ENCODE data around the gene PPP2R1A. TPM values are rescaled to one million over a fixed set of nuclear protein-coding genes. Genes with fewer than 3 reads are reported as not detected.

Gene PPP2R1A
- total and polyA plus RNA-seq, 2 of the 13 experiments (the other 11 are each of a cell fraction or from before 2014, with no cell fraction given): 86.7 to 130 TPM

DNA sequence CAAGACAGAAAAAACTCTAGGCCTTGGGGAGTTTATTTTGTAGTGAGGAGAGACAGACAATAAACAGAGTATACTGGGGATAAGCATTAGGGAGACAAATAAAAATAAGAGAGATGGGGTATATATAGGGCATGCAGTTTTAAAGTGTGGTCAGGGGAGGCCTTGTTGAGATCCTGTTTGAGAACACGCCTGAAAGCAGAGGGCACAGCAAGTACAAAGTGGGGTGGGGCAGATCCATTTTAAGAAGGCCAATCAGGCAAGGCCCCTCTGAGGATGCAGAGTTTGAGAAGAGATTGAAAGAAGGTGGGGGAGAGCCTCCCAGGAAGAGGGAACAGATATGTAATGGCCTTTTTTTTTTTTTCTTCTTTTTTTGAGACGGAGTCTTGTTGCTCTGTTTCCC lies 2.1 kb downstream of the PPP2R1A start:
- ChIA-PET POLR2A (no interaction called here), CTCF (ENCODE audit: low intra/inter-chr PET ratio, low total read pairs) (no interaction called here)
- no peak overlapping the region; the same call in 1 of the 2 replicates for H3K9ac ChIP-seq (ENCODE audit: insufficient read depth, low read depth, low read length)
- TF ChIP-seq ZNF781 (CRISPR knock-in tag; IDR thresholded peaks at IDR 0.05; ENCODE audit: borderline replicate concordance, not compliant biosample characterization) (no peak), ZMYM2 (CRISPR knock-in tag; IDR thresholded peaks at IDR 0.05) (no peak), CCDC6 (CRISPR knock-in tag; IDR thresholded peaks at IDR 0.05) (no peak), MED8 (CRISPR knock-in tag; IDR thresholded peaks at IDR 0.05; ENCODE audit: insufficient replicate concordance) (no peak), NFAT5 (CRISPR knock-in tag; IDR thresholded peaks at IDR 0.05) (no peak)
- TF ChIP-seq, protein P1, sequence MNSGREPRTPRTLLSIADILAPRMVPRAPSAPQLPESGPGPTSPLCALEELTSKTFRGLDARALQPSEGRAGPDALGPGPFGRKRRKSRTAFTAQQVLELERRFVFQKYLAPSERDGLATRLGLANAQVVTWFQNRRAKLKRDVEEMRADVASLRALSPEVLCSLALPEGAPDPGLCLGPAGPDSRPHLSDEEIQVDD (CRISPR knock-in tag; IDR thresholded peaks at IDR 0.05; ENCODE audit: borderline replicate concordance): no peak
- TF ChIP-seq, protein P2, sequence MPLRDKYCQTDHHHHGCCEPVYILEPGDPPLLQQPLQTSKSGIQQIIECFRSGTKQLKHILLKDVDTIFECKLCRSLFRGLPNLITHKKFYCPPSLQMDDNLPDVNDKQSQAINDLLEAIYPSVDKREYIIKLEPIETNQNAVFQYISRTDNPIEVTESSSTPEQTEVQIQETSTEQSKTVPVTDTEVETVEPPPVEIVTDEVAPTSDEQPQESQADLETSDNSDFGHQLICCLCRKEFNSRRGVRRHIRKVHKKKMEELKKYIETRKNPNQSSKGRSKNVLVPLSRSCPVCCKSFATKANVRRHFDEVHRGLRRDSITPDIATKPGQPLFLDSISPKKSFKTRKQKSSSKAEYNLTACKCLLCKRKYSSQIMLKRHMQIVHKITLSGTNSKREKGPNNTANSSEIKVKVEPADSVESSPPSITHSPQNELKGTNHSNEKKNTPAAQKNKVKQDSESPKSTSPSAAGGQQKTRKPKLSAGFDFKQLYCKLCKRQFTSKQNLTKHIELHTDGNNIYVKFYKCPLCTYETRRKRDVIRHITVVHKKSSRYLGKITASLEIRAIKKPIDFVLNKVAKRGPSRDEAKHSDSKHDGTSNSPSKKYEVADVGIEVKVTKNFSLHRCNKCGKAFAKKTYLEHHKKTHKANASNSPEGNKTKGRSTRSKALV (CRISPR knock-in tag; IDR thresholded peaks at IDR 0.05): no peak
- TF ChIP-seq, protein P3, sequence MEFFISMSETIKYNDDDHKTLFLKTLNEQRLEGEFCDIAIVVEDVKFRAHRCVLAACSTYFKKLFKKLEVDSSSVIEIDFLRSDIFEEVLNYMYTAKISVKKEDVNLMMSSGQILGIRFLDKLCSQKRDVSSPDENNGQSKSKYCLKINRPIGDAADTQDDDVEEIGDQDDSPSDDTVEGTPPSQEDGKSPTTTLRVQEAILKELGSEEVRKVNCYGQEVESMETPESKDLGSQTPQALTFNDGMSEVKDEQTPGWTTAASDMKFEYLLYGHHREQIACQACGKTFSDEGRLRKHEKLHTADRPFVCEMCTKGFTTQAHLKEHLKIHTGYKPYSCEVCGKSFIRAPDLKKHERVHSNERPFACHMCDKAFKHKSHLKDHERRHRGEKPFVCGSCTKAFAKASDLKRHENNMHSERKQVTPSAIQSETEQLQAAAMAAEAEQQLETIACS (CRISPR knock-in tag; IDR thresholded peaks at IDR 0.05): no peak
- TF ChIP-seq, protein P4, sequence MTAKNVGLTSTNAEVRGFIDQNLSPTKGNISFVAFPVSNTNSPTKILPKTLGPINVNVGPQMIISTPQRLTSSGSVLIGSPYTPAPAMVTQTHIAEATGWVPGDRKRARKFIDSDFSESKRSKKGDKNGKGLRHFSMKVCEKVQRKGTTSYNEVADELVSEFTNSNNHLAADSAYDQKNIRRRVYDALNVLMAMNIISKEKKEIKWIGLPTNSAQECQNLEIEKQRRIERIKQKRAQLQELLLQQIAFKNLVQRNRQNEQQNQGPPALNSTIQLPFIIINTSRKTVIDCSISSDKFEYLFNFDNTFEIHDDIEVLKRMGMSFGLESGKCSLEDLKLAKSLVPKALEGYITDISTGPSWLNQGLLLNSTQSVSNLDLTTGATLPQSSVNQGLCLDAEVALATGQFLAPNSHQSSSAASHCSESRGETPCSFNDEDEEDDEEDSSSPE (CRISPR knock-in tag; IDR thresholded peaks at IDR 0.05): no peak
- H4K20me1 ChIP-seq (ENCODE audit: insufficient read depth, low read length): 0 out of 2 replicates have a peak, but pooled peaks cover 3% of the 10 kb centered on the region
- in situ Hi-C loops (cut with HindIII; ENCODE audit: extremely low pct_ligation_motif_present, low pct_unique_long_range_greater_than_20kb): no loop called here
- ATAC-seq (no peak), FAIRE-seq (no peak), DNase-seq (ENCODE audit: low spot score) (no peak)
- peak overlapping the region in 1 of 3 experiments; percentile 92; a peak in 2 of 6 replicates for H3K4me3 ChIP-seq (replicated peaks in 1 of 3; ENCODE audit: insufficient read depth in 1 of 3, low read depth in 2 of 3, low read length in 3 of 3)
- BruUV-seq (replicated peaks): no TSS peak
- H3K27me3 ChIP-seq (ENCODE audit: control insufficient read depth in 1 of 2, insufficient read depth in 2 of 2, low read length in 2 of 2): no peaks in the 10 kb centered on the region; a peak in 1 of 5 replicates
- no peak overlapping the region for H2AFZ ChIP-seq (ENCODE audit: low read length)
- peaks cover 37% of the 10 kb centered on the region for H3K4me1 ChIP-seq (ENCODE audit: insufficient read depth, low read length)
- 91% methylated on average over 2 of the region's 2 CpGs for WGBS (ENCODE audit: low lambda C conversion rate)
- peaks cover 68% of the 10 kb centered on the region for H3K79me2 ChIP-seq (ENCODE audit: insufficient read depth, low read length)
- intact Hi-C loops (cut with micrococcal nuclease; ENCODE audit: unreplicated experiment): loop anchor here (1.0 to 5.0 kb wide), 2 partner anchors 30 to 45 kb away; no protein-coding TSS in a partner anchor
- H3K27ac ChIP-seq (ENCODE audit: extremely low read length, insufficient read depth, low read length): no peak overlapping the region
- H3K36me3 ChIP-seq (replicated peaks in 1 of 2; ENCODE audit: control insufficient read depth in 1 of 2, insufficient read depth in 2 of 2, low read length in 2 of 2): peaks cover 9 to 39% of the 10 kb centered on the region in 2 experiments; a peak in 4 of 5 replicates
- H3K9me3 ChIP-seq (ENCODE audit: low read length): no peaks in the 10 kb centered on the region
- H3K4me2 ChIP-seq (ENCODE audit: low read depth, low read length): peak overlapping the region; percentile 91

All from HepG2 (cell line).